Activated CD4-positive, alpha-beta memory T cell treated with anti-CD3 and anti-CD28 coated beads for 36 hours (primary cell): ENCODE results near the gene PHAF1. TPM values are rescaled to one million over a fixed set of nuclear protein-coding genes. Genes with fewer than 3 reads are reported as not detected.

Experiments used
- CTCF ChIA-PET: fragments of 350-600 bp; sonication (Branson Sonifier 250); formaldehyde crosslinking; loops from one replicate; lab custom pipeline; 2021; ENCODE audit warnings: antibody characterized with exemption, inconsistent platforms; lab: Charles Lee
- POLR2A ChIA-PET: fragments of 350-600 bp; sonication (Branson Sonifier 250); formaldehyde crosslinking; loops from one replicate; lab custom pipeline; 2021; ENCODE audit warnings: antibody characterized with exemption; lab: Charles Lee
- DNase-seq: peaks from one replicate; pipeline ENCODE4 v3.0.0-alpha.2; 2020
- H3K27ac Mint-ChIP-seq: one replicate; pipeline ENCODE4 v1.8.0; 2021; ENCODE audit warnings: mixed read lengths
- H3K27me3 Mint-ChIP-seq: one replicate; pipeline ENCODE4 v1.8.0; 2021; ENCODE audit warnings: mixed read lengths
- H3K36me3 Mint-ChIP-seq: one replicate; pipeline ENCODE4 v1.8.0; 2021; ENCODE audit warnings: mixed read lengths
- H3K4me1 Mint-ChIP-seq: one replicate; pipeline ENCODE4 v1.8.0; 2021; ENCODE audit warnings: low read depth, mixed read lengths
- H3K4me3 Mint-ChIP-seq: one replicate; pipeline ENCODE4 v1.8.0; 2021; ENCODE audit warnings: mild to moderate bottlenecking, mixed read lengths
- H3K9me3 Mint-ChIP-seq: one replicate; pipeline ENCODE4 v1.8.0; 2021; ENCODE audit warnings: mixed read lengths
- intact Hi-C: fragments of 100-400 bp; cut with micrococcal nuclease; formaldehyde crosslinking; loops from one replicate; pipeline ENCODE4 v1.15.1; 2023
- total RNA-seq, 2 experiments: library from RNA; stranded (reverse); gene quantifications; one replicate each; pipeline ENCODE4 v1.2.3, GENCODE V29; 2021

The PHAF1 gene
- total RNA-seq, 2 experiments from 2014 or later, result 11.4 to 12.3 TPM

DNA sequence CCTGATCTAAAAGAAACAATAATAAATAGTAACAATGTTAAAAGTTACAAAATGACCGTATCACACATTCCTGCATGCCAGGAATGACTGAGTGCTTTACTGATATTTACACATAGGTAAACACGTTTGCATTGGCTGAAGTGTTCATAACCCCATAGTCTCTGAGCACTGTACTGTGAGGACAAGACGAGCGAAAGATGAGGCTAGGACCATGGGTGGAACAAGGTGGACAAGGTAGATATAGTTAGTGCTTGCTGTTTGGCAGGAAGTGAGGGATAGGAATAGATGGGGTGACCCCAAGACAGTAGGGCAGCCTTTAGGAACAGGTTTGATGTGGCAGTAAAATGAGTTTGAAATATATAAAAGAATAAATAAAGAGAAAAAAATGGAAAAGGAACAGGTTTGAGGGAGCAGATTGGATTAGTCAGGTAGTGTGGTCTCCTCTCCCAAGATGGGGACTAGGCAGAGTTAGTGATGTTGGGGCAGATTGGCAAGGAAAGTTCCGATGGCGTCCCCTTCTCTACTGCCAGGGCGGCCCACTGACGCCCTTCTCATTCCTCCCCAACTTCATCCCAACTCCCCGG, 81.8 kb downstream of the PHAF1 start:
- Mint-ChIP-seq H3K4me1 (peaks cover 35% of the 10 kb centered on the region), H3K9me3 (no peaks in the 10 kb centered on the region), H3K27me3 (no peaks in the 10 kb centered on the region), H3K27ac (peak overlapping the region; percentile 86), H3K36me3 (peaks cover 20% of the 10 kb centered on the region), H3K4me3 (peak overlapping the region; percentile 91)
- intact Hi-C loops, result no loop called here
- ChIA-PET CTCF (interaction anchor here (1.4 kb wide), 1 partner anchor 31 kb away, joined by 4 read pairs; no protein-coding TSS in a partner anchor), POLR2A (interaction anchor here (1.3 kb wide), 1 partner anchor 53 kb away, joined by 4 read pairs; no protein-coding TSS in a partner anchor)
- no peak for DNase-seq

DNA sequence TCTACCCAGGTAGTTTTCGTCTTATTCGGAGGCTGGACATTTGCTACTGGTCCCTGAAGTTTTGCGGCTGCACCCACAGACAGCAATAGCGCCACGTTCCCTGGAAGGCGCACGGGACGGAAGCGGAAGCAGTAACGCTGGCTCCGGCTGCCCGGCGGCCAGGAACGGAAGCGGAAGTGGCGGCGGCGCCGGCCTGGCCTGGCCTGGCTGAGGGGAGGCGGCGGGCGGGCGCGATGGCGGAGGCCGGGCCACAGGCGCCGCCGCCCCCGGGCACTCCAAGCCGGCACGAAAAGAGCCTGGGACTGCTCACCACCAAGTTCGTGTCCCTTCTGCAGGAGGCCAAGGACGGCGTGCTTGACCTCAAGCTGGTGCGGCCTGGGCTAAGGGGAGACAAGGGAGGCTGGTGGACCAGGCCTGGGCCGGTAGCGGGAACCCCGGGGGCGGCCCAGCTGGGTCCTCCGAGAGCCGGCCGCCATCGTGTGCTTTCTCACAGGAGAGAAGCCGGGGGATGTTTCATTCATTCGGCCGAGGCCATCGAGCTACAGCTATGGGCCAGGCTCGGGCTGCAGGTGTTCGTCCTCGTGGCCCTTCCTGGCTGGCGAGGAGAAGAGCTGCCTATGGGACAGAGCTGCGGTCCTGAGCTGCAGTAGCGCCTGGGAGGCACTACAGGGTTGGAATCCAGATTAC, 82.4 kb downstream of the PHAF1 start, which contains the start of gene E2F4:
E2F4 (plus strand) TSS at position 161 of the 687 bp plus-strand sequence; CDS start at position 234, 73 bp downstream.
- ChIA-PET POLR2A (interaction anchor here (0.7 to 1.5 kb wide), 4 partner anchors 17 to 55 kb away, joined by 3 to 5 read pairs (median 4); partner anchors contain the start of genes FBXL8, FHOD1 and TRADD), CTCF (interaction anchor here (0.9 to 2.0 kb wide), 7 partner anchors 32 to 238 kb away, joined by 3 to 8 read pairs (median 4); partner anchors contain the start of genes CES3 and TMEM208)
- Mint-ChIP-seq H3K9me3 (no peaks in the 10 kb centered on the region), H3K27me3 (no peaks in the 10 kb centered on the region), H3K36me3 (peaks cover 24% of the 10 kb centered on the region), H3K4me3 (peak within 1 kb of the TSS; percentile 91), H3K4me1 (peaks cover 39% of the 10 kb centered on the region), H3K27ac (peak within 1 kb of the TSS; percentile 86)
- intact Hi-C loops, result loop anchor here (1.0 kb wide), 2 partner anchors 9 to 35 kb away; partner anchors contain the start of genes MATCAP1 and TMEM208
- peak; percentile 93 for DNase-seq

DNA sequence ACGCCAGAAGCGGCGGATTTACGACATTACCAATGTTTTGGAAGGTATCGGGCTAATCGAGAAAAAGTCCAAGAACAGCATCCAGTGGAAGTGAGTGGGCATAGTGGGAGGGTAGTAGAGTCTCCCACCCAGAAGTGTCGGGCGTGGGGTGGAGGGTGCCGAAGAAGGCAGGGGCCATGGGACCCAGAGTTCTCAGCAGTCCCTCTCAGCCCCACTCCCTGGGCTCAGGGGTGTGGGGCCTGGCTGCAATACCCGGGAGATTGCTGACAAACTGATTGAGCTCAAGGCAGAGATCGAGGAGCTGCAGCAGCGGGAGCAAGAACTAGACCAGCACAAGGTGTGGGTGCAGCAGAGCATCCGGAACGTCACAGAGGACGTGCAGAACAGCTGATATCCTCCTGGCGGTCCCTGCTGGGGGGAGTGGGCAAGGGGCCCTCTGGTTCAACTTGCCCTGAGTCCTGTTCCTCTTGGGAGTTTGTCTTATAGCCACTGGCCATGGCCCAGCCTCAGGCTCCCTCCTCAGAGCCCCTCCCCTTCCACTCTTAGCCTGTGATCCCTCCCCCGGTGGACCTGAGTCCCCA, 83.1 kb downstream of the PHAF1 start:
- peak overlapping the region; percentile 86 for H3K27ac Mint-ChIP-seq
- DNase-seq, result peak; percentile 45
- CTCF ChIA-PET, result interaction anchor here (0.9 to 2.0 kb wide), 7 partner anchors 32 to 239 kb away, joined by 3 to 8 read pairs (median 4); partner anchors contain the start of genes CES3 and TMEM208
- POLR2A ChIA-PET, result interaction anchor here (0.7 to 1.5 kb wide), 4 partner anchors 17 to 54 kb away, joined by 3 to 5 read pairs (median 4); partner anchors contain the start of genes FBXL8, FHOD1 and TRADD
- H3K36me3 Mint-ChIP-seq, result peaks cover 24% of the 10 kb centered on the region
- intact Hi-C loops, result loop anchor here (1.0 kb wide), 2 partner anchors 10 to 34 kb away; partner anchors contain the start of genes MATCAP1 and TMEM208
- peak overlapping the region; percentile 91 for H3K4me3 Mint-ChIP-seq
- H3K27me3 Mint-ChIP-seq, result no peaks in the 10 kb centered on the region
- H3K4me1 Mint-ChIP-seq, result peaks cover 39% of the 10 kb centered on the region
- H3K9me3 Mint-ChIP-seq, result no peaks in the 10 kb centered on the region

DNA sequence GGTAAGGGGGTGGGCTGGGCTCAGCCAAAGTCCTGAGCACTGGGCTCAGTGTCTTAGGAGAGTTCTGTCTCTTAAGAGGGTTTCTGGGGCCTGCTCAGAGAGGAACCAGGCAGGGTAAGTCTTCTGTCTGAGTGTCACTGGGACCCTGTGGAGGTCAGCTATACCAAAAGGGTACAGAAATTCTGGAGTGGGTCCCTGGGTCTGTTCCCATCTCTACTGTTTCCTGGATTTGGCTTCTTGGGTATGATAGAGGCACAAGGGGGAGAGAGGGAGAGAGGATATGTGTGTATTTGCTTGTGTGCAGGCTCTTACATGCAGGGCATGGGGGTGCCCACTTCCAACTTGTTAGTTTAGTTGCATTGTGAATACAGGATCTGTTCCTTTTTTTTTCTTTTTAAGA, 83.8 kb downstream of the PHAF1 start:
- H3K4me1 Mint-ChIP-seq, result peaks cover 39% of the 10 kb centered on the region
- intact Hi-C loops, result no loop called here

DNA sequence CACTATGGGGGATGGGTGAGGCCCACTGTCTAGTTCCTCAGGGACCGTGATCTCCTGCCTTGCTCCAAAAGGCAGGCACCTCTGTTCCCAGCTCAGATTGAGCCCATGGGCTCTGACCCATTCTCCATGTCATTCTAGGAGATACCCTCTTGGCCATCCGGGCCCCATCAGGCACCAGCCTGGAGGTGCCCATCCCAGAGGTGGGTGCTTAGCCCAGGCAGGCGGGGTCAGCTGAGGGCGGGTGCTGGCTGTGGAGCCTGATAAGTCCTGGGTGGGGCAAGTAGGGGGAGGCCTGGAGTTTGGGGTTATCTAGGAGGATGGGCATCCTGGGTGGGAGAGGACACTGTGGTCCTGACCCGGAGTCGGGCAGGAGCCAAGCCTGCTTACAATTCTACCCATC, 84.5 kb downstream of the PHAF1 start:
- peaks cover 39% of the 10 kb centered on the region for H3K4me1 Mint-ChIP-seq
- no peaks in the 10 kb centered on the region for H3K9me3 Mint-ChIP-seq
- CTCF ChIA-PET, result interaction anchor here (2.0 kb wide), 1 partner anchor 39 kb away, joined by 7 read pairs; no protein-coding TSS in a partner anchor
- POLR2A ChIA-PET, result interaction anchor here (0.7 kb wide), 1 partner anchor 90 kb away, joined by 3 read pairs; no protein-coding TSS in a partner anchor
- intact Hi-C loops, result no loop called here
- peak overlapping the region; percentile 91 for H3K4me3 Mint-ChIP-seq
- H3K27me3 Mint-ChIP-seq, result no peaks in the 10 kb centered on the region
- H3K27ac Mint-ChIP-seq, result peak overlapping the region; percentile 47
- peaks cover 24% of the 10 kb centered on the region for H3K36me3 Mint-ChIP-seq
- no peak for DNase-seq

More for the DNA sequence above, 83.8 kb downstream of the PHAF1 start:
- ChIA-PET POLR2A (interaction anchor here (1.5 kb wide), 1 partner anchor 34 kb away, joined by 5 read pairs; the partner anchor contains the start of genes FBXL8 and TRADD), CTCF (interaction anchor here (1.4 to 2.0 kb wide), 3 partner anchors 33 to 240 kb away, joined by 3 to 7 read pairs (median 6); partner anchors contain the start of gene TMEM208)
- H3K36me3 Mint-ChIP-seq, result peaks cover 24% of the 10 kb centered on the region
- no peaks in the 10 kb centered on the region for H3K9me3 Mint-ChIP-seq
- peak overlapping the region; percentile 91 for H3K4me3 Mint-ChIP-seq
- peak overlapping the region; percentile 86 for H3K27ac Mint-ChIP-seq
- no peak for DNase-seq
- no peaks in the 10 kb centered on the region for H3K27me3 Mint-ChIP-seq

DNA sequence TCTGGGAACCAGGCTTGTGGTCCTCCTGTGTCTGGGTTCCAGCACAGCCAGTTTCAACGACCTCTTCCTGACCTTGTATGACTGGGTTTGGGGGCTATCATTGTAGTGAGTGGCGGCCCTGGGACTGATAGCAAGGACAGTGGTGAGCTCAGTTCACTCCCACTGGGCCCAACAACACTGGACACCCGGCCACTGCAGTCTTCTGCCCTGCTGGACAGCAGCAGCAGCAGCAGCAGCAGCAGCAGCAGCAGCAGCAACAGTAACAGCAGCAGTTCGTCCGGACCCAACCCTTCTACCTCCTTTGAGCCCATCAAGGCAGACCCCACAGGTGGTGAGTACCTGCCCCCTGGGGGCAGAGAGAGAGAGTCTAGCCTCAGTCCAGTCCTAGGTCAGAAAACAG, 85.9 kb downstream of the PHAF1 start:
- H3K27ac Mint-ChIP-seq, result no peak overlapping the region
- no peaks in the 10 kb centered on the region for H3K9me3 Mint-ChIP-seq
- ChIA-PET CTCF (no interaction called here), POLR2A (no interaction called here)
- H3K4me1 Mint-ChIP-seq, result peaks cover 39% of the 10 kb centered on the region
- intact Hi-C loops, result no loop called here
- DNase-seq, result no peak
- H3K4me3 Mint-ChIP-seq, result no peak overlapping the region
- H3K27me3 Mint-ChIP-seq, result no peaks in the 10 kb centered on the region
- peaks cover 28% of the 10 kb centered on the region for H3K36me3 Mint-ChIP-seq

DNA sequence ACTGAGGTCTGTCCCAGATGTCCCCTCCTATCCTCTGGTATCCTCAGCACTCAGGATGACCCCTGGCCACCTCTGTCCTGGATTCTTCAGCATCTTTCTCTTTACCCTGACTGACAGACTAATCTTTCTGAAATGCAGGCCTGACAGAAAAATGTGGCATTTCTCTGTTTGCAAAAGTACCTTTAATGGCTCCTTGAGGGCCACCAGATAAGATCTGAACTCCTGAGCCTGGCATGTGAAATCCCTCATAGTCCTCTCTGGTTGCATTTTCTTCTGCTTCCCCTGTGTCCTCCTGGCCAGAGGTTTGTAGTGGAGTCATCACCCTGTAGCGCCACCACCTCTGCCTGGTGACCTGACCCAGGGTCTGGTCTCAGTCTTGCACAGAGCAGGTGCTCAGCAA, 87.1 kb downstream of the PHAF1 start:
- no peak for DNase-seq
- Mint-ChIP-seq H3K27me3 (no peaks in the 10 kb centered on the region), H3K9me3 (no peaks in the 10 kb centered on the region), H3K27ac (no peak overlapping the region), H3K36me3 (peaks cover 32% of the 10 kb centered on the region), H3K4me3 (no peak overlapping the region), H3K4me1 (peaks cover 30% of the 10 kb centered on the region)
- ChIA-PET CTCF (interaction anchor here (1.8 to 2.2 kb wide), 2 partner anchors 27 to 47 kb away, joined by 7 to 9 read pairs; no protein-coding TSS in a partner anchor), POLR2A (no interaction called here)
- intact Hi-C loops, result no loop called here

DNA sequence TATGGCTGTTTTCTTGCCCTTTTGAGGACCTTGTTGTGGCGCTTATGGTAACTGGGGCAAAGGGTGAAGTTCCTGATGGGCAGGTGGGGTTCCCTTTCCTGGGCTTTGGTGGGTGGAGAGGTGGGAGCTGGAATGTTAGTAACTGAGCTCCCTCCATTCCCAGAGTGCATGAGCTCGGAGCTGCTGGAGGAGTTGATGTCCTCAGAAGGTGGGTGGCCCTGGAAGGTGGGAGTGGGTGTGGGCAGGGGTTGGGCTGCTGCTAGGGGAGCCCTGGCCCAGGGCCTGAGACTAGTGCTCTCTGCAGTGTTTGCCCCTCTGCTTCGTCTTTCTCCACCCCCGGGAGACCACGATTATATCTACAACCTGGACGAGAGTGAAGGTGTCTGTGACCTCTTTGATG, 88.0 kb downstream of the PHAF1 start:
- Mint-ChIP-seq H3K36me3 (peaks cover 29% of the 10 kb centered on the region), H3K27ac (no peak overlapping the region), H3K9me3 (no peaks in the 10 kb centered on the region), H3K27me3 (no peaks in the 10 kb centered on the region), H3K4me1 (peaks cover 27% of the 10 kb centered on the region), H3K4me3 (no peak overlapping the region)
- ChIA-PET CTCF (interaction anchor here (0.6 to 2.2 kb wide), 16 partner anchors 9 to 288 kb away, joined by 3 to 9 read pairs (median 3); partner anchors contain the start of gene TMEM208), POLR2A (interaction anchor here (1.4 kb wide), 1 partner anchor 9 kb away, joined by 4 read pairs; no protein-coding TSS in a partner anchor)
- intact Hi-C loops, result no loop called here
- no peak for DNase-seq

Other genes with a start within 250 kb of the PHAF1 start
- gene PDP2, start 229.4 kb upstream of the PHAF1 start, total RNA-seq, result 10 to 100 TPM; 42.4 to 45.5 TPM
- not detected for gene CDH16, start 191.1 kb upstream of the PHAF1 start, total RNA-seq
- gene RRAD, start 184.4 kb upstream of the PHAF1 start, total RNA-seq, result under 1 TPM; 0.48 to 0.65 TPM
- 100 to 1,000 TPM; 195 to 204 TPM for gene CIAO2B, start 175.5 kb upstream of the PHAF1 start, total RNA-seq
- gene CES2, start 174.4 kb upstream of the PHAF1 start, total RNA-seq, result 10 to 100 TPM; 32.5 to 32.7 TPM
- 1 to 10 TPM; 1.6 to 3.0 TPM for gene CES3, start 148.7 kb upstream of the PHAF1 start, total RNA-seq
- gene CES4A, start 121.4 kb upstream of the PHAF1 start, total RNA-seq, result 10 to 100 TPM; 25.0 to 25.9 TPM
- gene CBFB, start 80.8 kb upstream of the PHAF1 start, total RNA-seq, result 100 to 1,000 TPM; 155 to 163 TPM
- 1 to 10 TPM; 5.1 to 5.6 TPM for gene B3GNT9, start 41.1 kb downstream of the PHAF1 start, total RNA-seq
- 10 to 100 TPM; 41.7 to 43.2 TPM for gene TRADD, start 50.0 kb downstream of the PHAF1 start, total RNA-seq
- 10 to 100 TPM; 24.1 to 25.7 TPM for gene FBXL8, start 50.0 kb downstream of the PHAF1 start, total RNA-seq
- 10 to 100 TPM; 34.8 to 36.1 TPM for gene HSF4, start 54.8 kb downstream of the PHAF1 start, total RNA-seq
- gene NOL3, start 60.6 kb downstream of the PHAF1 start, total RNA-seq, result 10 to 100 TPM; 14.8 to 20.1 TPM
- gene MATCAP1, start 74.0 kb downstream of the PHAF1 start, total RNA-seq, result 10 to 100 TPM; 37.3 to 38.3 TPM
- gene EXOC3L1, start 80.2 kb downstream of the PHAF1 start, total RNA-seq, result not detected
- 10 to 100 TPM; 91.6 to 92.3 TPM for gene E2F4, start 82.2 kb downstream of the PHAF1 start, total RNA-seq
- 1 to 10 TPM; 5.1 to 5.9 TPM for gene ELMO3, start 89.2 kb downstream of the PHAF1 start, total RNA-seq
- gene TMEM208, start 117.2 kb downstream of the PHAF1 start, total RNA-seq, result 10 to 100 TPM; 36.7 to 39.3 TPM
- gene FHOD1, start 137.5 kb downstream of the PHAF1 start, total RNA-seq, result 100 to 1,000 TPM in 1 of 2 experiments, 10 to 100 TPM in 1; 96.3 to 111 TPM
- gene SLC9A5, start 139.0 kb downstream of the PHAF1 start, total RNA-seq, result 1 to 10 TPM; 5.9 to 6.1 TPM
- gene PLEKHG4, start 169.6 kb downstream of the PHAF1 start, total RNA-seq, result 10 to 100 TPM; 22.7 to 24.6 TPM
- 1 to 10 TPM; 1.2 to 2.5 TPM for gene KCTD19, start 216.8 kb downstream of the PHAF1 start, total RNA-seq
- under 1 TPM; 0.63 to 1.00 TPM for gene LRRC36, start 216.9 kb downstream of the PHAF1 start, total RNA-seq